GM19099 (cell line): ENCODE data around the gene CMPK1.

Source experiments
- POLR2A ChIP-seq: IDR thresholded peaks from 3 replicates; pipeline ENCODE4 v1.6.1; 2011; ENCODE audit warnings: low read depth; ENCODE audit not compliant: insufficient read length; ENCODE audit errors: extremely low read depth

Gene CMPK1

GRCh38 chr1:47334765-47335435 is 1.3 kb downstream of the CMPK1 start:
- peak; percentile 46 for TF ChIP-seq POLR2A

- no peak for TF ChIP-seq POLR2A
Measured at GRCh38 chr1:47337350-47337749, 3.8 kb downstream of the CMPK1 start.

- no peak for TF ChIP-seq POLR2A
Measured at GRCh38 chr1:47338249-47339077, 4.9 kb downstream of the CMPK1 start.

DNA sequence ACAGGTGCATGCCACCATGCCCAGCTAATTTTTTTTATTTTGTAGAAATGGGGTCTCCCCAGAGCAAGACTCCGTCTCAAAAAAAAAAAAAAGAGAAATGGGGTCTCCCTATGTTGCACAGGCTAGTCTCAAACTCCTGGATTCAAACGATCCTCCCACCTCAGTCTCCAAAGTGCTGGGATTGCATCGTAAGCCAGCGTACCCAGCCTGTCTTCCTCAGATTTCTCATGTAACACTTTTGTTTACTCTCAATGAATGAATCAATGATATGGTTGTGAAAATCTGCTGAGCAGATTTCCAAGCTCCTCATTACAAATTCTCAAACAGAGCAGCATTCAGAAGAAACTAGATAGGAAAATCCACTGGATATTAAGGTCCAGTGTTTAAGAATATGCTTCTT is 6.6 kb downstream of the CMPK1 start:
- no peak for TF ChIP-seq POLR2A

GRCh38 chr1:47347735-47348134 is 14.1 kb downstream of the CMPK1 start:
- TF ChIP-seq POLR2A: no peak

DNA sequence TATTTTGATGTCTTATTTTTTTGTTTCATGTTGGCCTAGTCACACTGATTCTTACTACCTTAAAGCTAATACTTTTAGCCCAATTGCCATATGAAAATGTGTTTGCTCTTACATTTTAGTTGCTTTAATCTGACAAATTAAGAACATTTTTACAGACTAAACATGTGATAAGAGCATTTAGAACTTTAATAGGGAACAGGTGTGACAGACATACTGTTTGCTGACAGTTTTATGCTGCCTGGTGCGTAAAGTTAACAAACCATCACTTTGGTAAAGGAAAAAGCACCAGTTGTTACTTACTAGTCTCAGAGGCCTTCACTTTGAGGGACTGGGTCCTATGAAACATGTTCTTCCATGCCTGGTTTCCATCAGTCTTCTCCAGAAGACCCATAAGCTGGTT is 14.7 kb downstream of the CMPK1 start:
- TF ChIP-seq POLR2A: no peak

- TF ChIP-seq POLR2A: no peak
Measured at GRCh38 chr1:47351305-47351704, 17.7 kb downstream of the CMPK1 start.

GRCh38 chr1:47361380-47361779 is 27.8 kb downstream of the CMPK1 start:
- TF ChIP-seq POLR2A: no peak

- no peak for TF ChIP-seq POLR2A
Measured at GRCh38 chr1:47362828-47363227, 29.2 kb downstream of the CMPK1 start.

DNA sequence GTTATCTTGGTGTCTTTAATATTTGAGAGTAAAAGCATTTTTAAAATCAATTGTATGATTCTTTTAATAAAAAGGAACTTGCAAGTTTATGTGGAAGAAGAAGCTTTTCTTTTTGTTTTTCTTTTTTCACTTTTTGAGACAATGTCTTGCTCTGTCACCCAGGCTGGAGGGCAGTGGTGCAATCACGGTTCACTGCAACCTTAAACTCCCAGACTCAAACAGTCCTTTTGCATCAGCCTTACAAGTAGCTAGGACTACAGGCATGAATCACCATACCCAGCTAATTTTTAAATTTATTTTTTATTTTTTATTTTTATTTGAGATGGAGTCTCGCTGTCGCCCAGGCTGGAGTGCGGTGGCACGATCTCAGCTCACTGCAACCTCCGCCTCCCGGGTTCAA is 34.1 kb downstream of the CMPK1 start:
- TF ChIP-seq POLR2A: no peak

- no peak for TF ChIP-seq POLR2A
Measured at GRCh38 chr1:47371016-47371517, 37.5 kb downstream of the CMPK1 start.

GRCh38 chr1:47374501-47374900 is 40.9 kb downstream of the CMPK1 start:
- no peak for TF ChIP-seq POLR2A

DNA sequence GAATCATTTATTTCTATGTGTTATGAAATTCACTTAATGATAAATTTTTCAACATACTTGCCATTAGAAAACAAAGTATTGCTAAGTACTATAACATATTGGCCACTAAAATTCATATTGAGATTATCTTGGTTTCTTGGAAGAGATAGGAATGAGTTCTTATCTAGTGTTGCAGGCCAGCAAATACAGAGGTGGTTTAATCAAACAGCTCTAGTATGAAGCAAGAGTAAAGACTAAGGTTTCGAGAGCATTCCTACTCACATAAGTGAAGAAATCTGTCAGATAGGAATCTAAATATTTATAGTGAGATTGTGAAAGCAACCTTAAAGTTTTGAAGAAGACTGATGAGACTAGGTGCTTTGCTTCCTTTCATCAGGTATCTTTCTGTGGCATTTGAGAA is 44.6 kb downstream of the CMPK1 start:
- TF ChIP-seq POLR2A: no peak

- no peak for TF ChIP-seq POLR2A
Measured at GRCh38 chr1:47380699-47381098, 47.1 kb downstream of the CMPK1 start.

DNA sequence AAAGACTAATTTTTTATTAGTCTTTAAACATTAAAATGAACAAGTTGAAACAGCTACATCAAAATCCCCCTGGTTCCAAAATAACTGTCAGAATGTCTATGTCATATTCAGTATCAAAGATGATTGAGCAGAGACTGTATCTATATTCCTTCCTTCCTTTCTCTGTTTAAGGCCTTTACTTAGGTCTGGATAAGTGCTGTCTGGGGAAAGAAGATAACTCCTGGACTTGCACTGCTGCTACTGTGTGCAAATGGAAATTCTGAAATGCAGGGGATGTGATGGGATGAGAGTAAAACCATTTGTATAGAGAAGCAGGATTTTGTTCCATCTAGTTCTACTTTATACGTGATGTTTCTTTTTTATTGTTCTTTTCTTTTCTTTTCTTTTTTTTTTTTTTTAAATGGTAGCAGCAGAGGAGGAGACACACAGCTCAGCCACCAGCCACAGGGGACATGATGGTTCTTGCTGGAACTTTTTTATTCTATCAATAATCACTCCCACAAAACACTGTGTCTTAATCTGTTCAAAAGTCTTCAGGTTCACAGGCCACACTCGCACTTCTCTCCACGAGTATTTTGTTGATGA is 48.9 kb downstream of the CMPK1 start:
- TF ChIP-seq POLR2A: no peak

- no peak for TF ChIP-seq POLR2A
Measured at GRCh38 chr1:47384083-47384482, 50.5 kb downstream of the CMPK1 start.
